H9 (cell line): Measurements from ENCODE around the gene POLR3H. TPM values are rescaled to one million over a fixed set of nuclear protein-coding genes. Genes with fewer than 3 reads are reported as not detected.

ENCODE experiments used
- DNase-seq: peaks from one replicate; pipeline ENCODE4 v3.0.0-alpha.2; 2017
- H2AFZ ChIP-seq: one replicate; pipeline ENCODE4 v1.6.1; 2013; ENCODE audit warnings: mild to moderate bottlenecking, low read length, control low read depth, moderate library complexity
- H2AK5ac ChIP-seq: 2 replicates; pipeline ENCODE4 v1.6.1; 2013; ENCODE audit warnings: low read length, control low read depth, mixed read lengths; ENCODE audit not compliant: insufficient read length
- H2BK120ac ChIP-seq: one replicate; pipeline ENCODE4 v1.6.1; 2013; ENCODE audit warnings: low read depth, mild to moderate bottlenecking, low read length, control low read depth, inconsistent platforms; ENCODE audit not compliant: poor library complexity, severe bottlenecking
- H2BK12ac ChIP-seq: 2 replicates; pipeline ENCODE4 v1.6.1; 2013; ENCODE audit warnings: low read length, control low read depth, mixed read lengths, low read depth; ENCODE audit not compliant: insufficient read length
- H2BK15ac ChIP-seq: 2 replicates; pipeline ENCODE4 v1.6.1; 2013; ENCODE audit warnings: low read depth, low read length, control low read depth
- H2BK20ac ChIP-seq: one replicate; pipeline ENCODE4 v1.6.1; 2013; ENCODE audit warnings: low read depth, mild to moderate bottlenecking, low read length, control low read depth, inconsistent platforms; ENCODE audit not compliant: poor library complexity, severe bottlenecking
- H2BK5ac ChIP-seq: 2 replicates; pipeline ENCODE4 v1.6.1; 2013; ENCODE audit warnings: low read length, control low read depth, mixed read lengths; ENCODE audit not compliant: insufficient read length
- H3K14ac ChIP-seq: 2 replicates; pipeline ENCODE4 v1.6.1; 2013; ENCODE audit warnings: low read length, control low read depth; ENCODE audit not compliant: insufficient read depth
- H3K18ac ChIP-seq: 2 replicates; pipeline ENCODE4 v1.6.1; 2013; ENCODE audit warnings: low read depth, mild to moderate bottlenecking, mixed read lengths, low read length, control low read depth; ENCODE audit not compliant: insufficient read length
- H3K23ac ChIP-seq: 2 replicates; pipeline ENCODE4 v1.6.1; 2013; ENCODE audit warnings: low read length, control low read depth, mixed read lengths, low read depth; ENCODE audit not compliant: insufficient read length
- H3K23me2 ChIP-seq: 2 replicates; pipeline ENCODE4 v1.6.1; 2013; ENCODE audit warnings: low read depth, mild to moderate bottlenecking, mixed read lengths, low read length, control low read depth; ENCODE audit not compliant: insufficient read length, poor library complexity, severe bottlenecking
- H3K27ac ChIP-seq: 2 replicates; pipeline ENCODE4 v1.5.1; 2013; ENCODE audit warnings: low read length, control low read depth, mixed read lengths, low read depth; ENCODE audit not compliant: insufficient read length
- H3K27me3 ChIP-seq: 2 replicates; pipeline ENCODE4 v1.6.1; 2013; ENCODE audit warnings: low read length, control low read depth, inconsistent platforms; ENCODE audit not compliant: insufficient read depth
- H3K4ac ChIP-seq: 2 replicates; pipeline ENCODE4 v1.6.1; 2013; ENCODE audit warnings: low read depth, mild to moderate bottlenecking, control low read depth, inconsistent platforms, low read length, moderate library complexity
- H3K4me1 ChIP-seq: 2 replicates; pipeline ENCODE4 v1.6.1; 2013; ENCODE audit warnings: low read length, control low read depth, inconsistent platforms; ENCODE audit not compliant: insufficient read depth
- H3K4me2 ChIP-seq: 2 replicates; pipeline ENCODE4 v1.6.1; 2013; ENCODE audit warnings: low read length, control low read depth, mixed read lengths; ENCODE audit not compliant: insufficient read length, insufficient read depth
- H3K56ac ChIP-seq: 2 replicates; pipeline ENCODE4 v1.6.1; 2013; ENCODE audit warnings: low read depth, mild to moderate bottlenecking, mixed read lengths, low read length, control low read depth; ENCODE audit not compliant: insufficient read length
- H3K79me1 ChIP-seq: 2 replicates; pipeline ENCODE4 v1.6.1; 2013; ENCODE audit warnings: low read depth, mild to moderate bottlenecking, moderate library complexity, low read length, control low read depth, inconsistent platforms; ENCODE audit not compliant: insufficient read depth, poor library complexity, severe bottlenecking
- H3K79me2 ChIP-seq: 2 replicates; pipeline ENCODE4 v1.6.1; 2013; ENCODE audit warnings: low read length, control low read depth, inconsistent platforms; ENCODE audit not compliant: insufficient read depth
- H3K9ac ChIP-seq: 2 replicates; pipeline ENCODE4 v1.6.1; 2013; ENCODE audit warnings: low read length, control low read depth, mixed read lengths; ENCODE audit not compliant: insufficient read length; ENCODE audit errors: extremely low read depth
- H3K9me3 ChIP-seq: one replicate; pipeline ENCODE4 v1.6.1; 2013; ENCODE audit warnings: low read depth, low read length, inconsistent platforms; ENCODE audit not compliant: control insufficient read depth
- H3T11ph ChIP-seq: one replicate; pipeline ENCODE4 v1.6.1; 2013; ENCODE audit warnings: mild to moderate bottlenecking, low read length, control low read depth, inconsistent platforms
- H4K20me1 ChIP-seq: one replicate; pipeline ENCODE4 v1.6.1; 2013; ENCODE audit not compliant: control insufficient read depth, insufficient read length, insufficient read depth
- H4K5ac ChIP-seq: 2 replicates; pipeline ENCODE4 v1.6.1; 2013; ENCODE audit warnings: low read depth, mild to moderate bottlenecking, mixed read lengths, low read length, control low read depth; ENCODE audit not compliant: insufficient read length
- H4K8ac ChIP-seq: replicated peaks from 2 replicates; pipeline ENCODE4 v1.6.1; 2013; ENCODE audit warnings: low read length, control low read depth, mixed read lengths, low read depth; ENCODE audit not compliant: insufficient read length
- H4K91ac ChIP-seq: 2 replicates; pipeline ENCODE4 v1.6.1; 2013; ENCODE audit warnings: low read depth, mild to moderate bottlenecking, moderate library complexity, mixed read lengths, low read length, control low read depth; ENCODE audit not compliant: insufficient read length
- H3K27ac Mint-ChIP-seq, 3 experiments: 2 replicates in 2 of 3; 3 replicates in 1 of 3; pipeline ENCODE4 v1.8.0; 2020 to 2021; ENCODE audit warnings: mixed read lengths in 3 of 3, mild to moderate bottlenecking in 1 of 3, moderate library complexity in 1 of 3
- H3K27me3 Mint-ChIP-seq: 2 replicates; pipeline ENCODE4 v1.8.0; 2021; ENCODE audit warnings: low read depth, mild to moderate bottlenecking, moderate library complexity, mixed read lengths
- H3K36me3 Mint-ChIP-seq, 3 experiments: 2 replicates in 2 of 3; 3 replicates in 1 of 3; pipeline ENCODE4 v1.8.0; 2020 to 2021; ENCODE audit warnings: low read depth in 3 of 3, mixed read lengths in 3 of 3; ENCODE audit not compliant: insufficient read depth in 1 of 3
- H3K4me1 Mint-ChIP-seq, 2 experiments: 2 replicates each; pipeline ENCODE4 v1.8.0; 2020; ENCODE audit warnings: mixed read lengths in 2 of 2
- H3K4me3 Mint-ChIP-seq, 2 experiments: 2 replicates in 1 of 2; 3 replicates in 1 of 2; pipeline ENCODE4 v1.8.0; 2020 to 2021; ENCODE audit warnings: mild to moderate bottlenecking in 2 of 2, mixed read lengths in 2 of 2, moderate library complexity in 1 of 2
- H3K9me3 Mint-ChIP-seq, 2 experiments: 2 replicates in 1 of 2; 3 replicates in 1 of 2; pipeline ENCODE4 v1.8.0; 2020; ENCODE audit warnings: mild to moderate bottlenecking in 2 of 2, mixed read lengths in 2 of 2, moderate library complexity in 1 of 2
- CTCF ChIP-seq: fragments of 200-600 bp; sonication (generic); conservative IDR thresholded peaks from 3 replicates; pipeline ENCODE4 v1.8.0; 2021; ENCODE audit warnings: antibody characterized with exemption, mild to moderate bottlenecking
- WGBS: extraction: QIAGEN DNeasy Blood & Tissue Kit; methylation state at CpG from one replicate; pipeline ENCODE4 v1.1.7; 2013; ENCODE audit warnings: missing lambda C conversion rate, low lambda C conversion rate, mixed read lengths; ENCODE audit not compliant: insufficient read length; ENCODE audit errors: extremely low coverage; 5-methylcytosine and 5-hydroxymethylcytosine counted together
- total RNA-seq: library from RNA; stranded (reverse); gene quantifications from 2 replicates; pipeline ENCODE4 v1.2.1, GENCODE V29; 2021

Gene POLR3H
- total RNA-seq, 1 experiment from 2014 or later, result 68.2 TPM

- H3K79me1 ChIP-seq, result no peaks in the 10 kb centered on the region
- H2BK12ac ChIP-seq, result no peak overlapping the region
- no peaks in the 10 kb centered on the region for H3K9me3 Mint-ChIP-seq
- H3K27me3 ChIP-seq, result no peaks in the 10 kb centered on the region
- no peak overlapping the region for H3K56ac ChIP-seq
- H3K27ac Mint-ChIP-seq, result peak overlapping the region in 1 of 3 experiments; percentile 39; a peak in 1 of 7 replicates
- no peak overlapping the region for H3K27ac ChIP-seq
- H3K27me3 Mint-ChIP-seq, result peaks cover 2% of the 10 kb centered on the region; the same call in 1 of the 2 replicates
- no peak overlapping the region for H3K23ac ChIP-seq
- no peak overlapping the region for H2AFZ ChIP-seq
- no peak overlapping the region for H4K8ac ChIP-seq
- H2BK20ac ChIP-seq, result no peak overlapping the region
- no peak overlapping the region for H3K9ac ChIP-seq
- H3K4me2 ChIP-seq, result no peak overlapping the region
- H3K18ac ChIP-seq, result no peak overlapping the region
- no peak overlapping the region for H4K5ac ChIP-seq
- H4K20me1 ChIP-seq, result no peaks in the 10 kb centered on the region
- H3K36me3 Mint-ChIP-seq, result peaks cover 0 to 18% (median 4%) of the 10 kb centered on the region in 3 experiments; a peak in 4 of 7 replicates
- WGBS, result no CpG with 5 or more reads among the region's 8 CpGs
- H3K4ac ChIP-seq, result no peak overlapping the region
- H2BK15ac ChIP-seq, result no peak overlapping the region
- H3K4me1 Mint-ChIP-seq, result peaks cover 0 to 4% of the 10 kb centered on the region in 2 experiments; a peak in 2 of 4 replicates
- H3K9me3 ChIP-seq, result no peaks in the 10 kb centered on the region
- H2AK5ac ChIP-seq, result no peak overlapping the region
- H3K14ac ChIP-seq, result no peak overlapping the region
- no peak for TF ChIP-seq CTCF
- H2BK5ac ChIP-seq, result no peak overlapping the region
- no peak overlapping the region for H3T11ph ChIP-seq
- H4K91ac ChIP-seq, result no peak overlapping the region
- H3K4me3 Mint-ChIP-seq, result no peak overlapping the region
- no peaks in the 10 kb centered on the region for H3K79me2 ChIP-seq
- 0 out of 2 replicates have a peak, but pooled peaks cover 2% of the 10 kb centered on the region for H3K4me1 ChIP-seq
- no peaks in the 10 kb centered on the region for H3K23me2 ChIP-seq
- no peak overlapping the region for H2BK120ac ChIP-seq
- no peak for DNase-seq
These were observed 33.8 kb upstream of the POLR3H start for GRCh38 chr22:41578114-41578513.
